SK-MEL-5 (cell line): ENCODE measurements around the gene KCNJ6. TPM values are rescaled to one million over a fixed set of nuclear protein-coding genes. Genes with fewer than 3 reads are reported as not detected.

Experiments
- DNase-seq: peaks from one replicate; pipeline ENCODE4 v3.0.0-alpha.2; 2016; ENCODE audit warnings: low read depth, low spot score
- in situ Hi-C: cut with HindIII; loops from 2 replicates; pipeline ENCODE4 v1.10.0; 2016; ENCODE audit warnings: low sequenced_read_pairs, high pct_unique_total_duplicates, low pct_unique_long_range_greater_than_20kb
- total RNA-seq: library from RNA; depleted of rRNA; stranded (reverse); fragments of >200 nt; shearing (Covaris generic); gene quantifications from 2 replicates; pipeline ENCODE4 v1.2.3, GENCODE V29; 2014

Gene KCNJ6
- total RNA-seq, 1 experiment from 2014 or later = not detected

DNA sequence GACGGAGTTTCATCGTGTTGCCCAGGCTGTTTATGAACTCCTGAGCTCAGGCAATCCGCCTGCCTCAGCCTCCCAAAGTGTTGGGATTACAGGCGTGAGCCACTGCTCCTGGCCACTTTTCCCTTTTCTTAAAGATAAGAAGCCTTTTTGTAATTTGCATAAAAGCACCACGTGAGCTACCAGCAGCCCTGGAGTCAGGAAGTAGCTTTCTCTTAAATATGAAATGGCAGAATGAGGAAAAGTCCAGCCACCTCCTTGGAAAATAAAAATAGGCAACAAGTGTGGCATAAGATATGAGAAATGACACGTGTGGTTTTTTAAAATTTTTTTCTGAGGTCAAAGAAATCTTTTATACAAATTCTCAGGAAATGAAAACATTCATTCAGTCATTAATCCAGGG lies 289.9 kb downstream of the KCNJ6 start:
- no peak for DNase-seq
- in situ Hi-C loops = no loop called here

- in situ Hi-C loops = no loop called here
Measured at GRCh38 chr21:37623689-37624088, 292.6 kb downstream of the KCNJ6 start.

GRCh38 chr21:37623183-37623582 lies 293.1 kb downstream of the KCNJ6 start:
- in situ Hi-C loops = no loop called here
- no peak for DNase-seq

More at GRCh38 chr21:37623689-37624088, 292.6 kb downstream of the KCNJ6 start:
- no peak for DNase-seq

GRCh38 chr21:37622755-37623154 lies 293.5 kb downstream of the KCNJ6 start:
- in situ Hi-C loops = no loop called here
- DNase-seq = no peak

GRCh38 chr21:37620401-37620800 lies 295.9 kb downstream of the KCNJ6 start:
- DNase-seq = no peak
- in situ Hi-C loops = no loop called here

DNA sequence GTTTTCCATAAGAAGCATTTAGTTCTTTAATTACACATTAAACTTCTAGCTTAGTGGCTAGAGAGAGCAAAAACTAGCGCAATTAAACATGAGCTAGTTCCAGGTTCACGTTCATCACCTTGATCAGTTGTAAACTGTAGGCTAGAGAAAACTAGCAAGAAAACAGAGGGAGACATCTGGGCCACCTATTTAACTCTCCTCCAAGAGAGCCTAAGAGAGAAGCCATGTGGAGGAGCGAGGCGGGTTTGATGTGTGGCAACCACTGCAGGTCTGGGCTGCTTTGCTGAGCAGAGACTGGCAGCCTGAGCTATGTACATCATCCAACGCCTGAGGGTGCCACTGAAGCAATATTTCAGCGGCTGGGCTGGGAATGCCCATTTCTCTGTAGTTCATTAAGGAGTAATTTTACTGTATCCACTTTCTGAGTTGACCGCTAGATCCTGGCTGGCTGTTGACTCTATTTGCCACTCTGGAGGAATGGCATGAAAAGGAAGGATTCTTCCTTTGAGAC lies 296.7 kb downstream of the KCNJ6 start:
- in situ Hi-C loops = no loop called here
- DNase-seq = peak; percentile 45

GRCh38 chr21:37618081-37618480 lies 298.2 kb downstream of the KCNJ6 start:
- in situ Hi-C loops = no loop called here
- DNase-seq = no peak

- in situ Hi-C loops = no loop called here
- no peak for DNase-seq
Measured at GRCh38 chr21:37615962-37616361, 300.3 kb downstream of the KCNJ6 start.

GRCh38 chr21:37614351-37614875 lies 301.8 kb downstream of the KCNJ6 start:
- in situ Hi-C loops = no loop called here
- no peak for DNase-seq

DNA sequence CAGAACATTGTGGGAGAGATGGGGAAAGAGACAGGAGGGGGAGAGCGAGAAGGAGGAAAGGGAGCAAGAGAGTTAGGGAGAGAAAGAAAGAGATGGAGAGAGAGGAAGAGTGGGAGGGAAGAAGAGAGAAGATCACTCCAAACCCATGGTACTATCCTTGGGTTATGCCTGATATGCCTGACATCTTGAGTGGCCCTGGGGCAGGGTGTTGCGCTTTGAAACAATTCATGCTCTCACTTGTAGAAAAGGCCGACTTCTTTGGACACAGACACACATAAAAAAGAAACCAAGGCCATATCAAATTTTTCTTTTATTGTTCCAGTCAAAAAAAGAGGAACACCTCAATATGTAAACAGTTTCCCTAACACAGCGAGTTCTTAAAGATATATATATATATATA lies 309.2 kb downstream of the KCNJ6 start:
- in situ Hi-C loops = no loop called here
- no peak for DNase-seq

DNA sequence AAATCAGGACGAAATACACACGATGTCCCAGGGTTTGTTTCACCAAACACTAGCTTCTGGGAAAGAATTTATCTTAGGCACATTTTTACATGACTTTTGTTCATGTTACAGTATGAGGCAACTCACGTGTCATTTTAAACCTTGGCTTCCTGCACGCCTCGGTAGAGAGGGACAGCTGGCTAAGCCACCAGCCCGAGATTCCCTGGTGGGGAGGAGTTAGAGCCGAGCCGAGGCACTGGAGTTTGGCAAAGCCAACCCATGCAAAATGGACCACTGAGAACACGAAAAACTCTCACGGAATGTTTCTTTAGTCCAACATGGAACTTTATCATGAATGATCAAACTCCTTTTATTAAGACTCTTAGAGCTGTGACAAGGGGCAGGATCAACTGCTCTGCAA lies 309.7 kb downstream of the KCNJ6 start:
- in situ Hi-C loops = no loop called here
- DNase-seq = no peak

- DNase-seq = no peak
- in situ Hi-C loops = no loop called here
Measured at GRCh38 chr21:37605006-37605405, 311.3 kb downstream of the KCNJ6 start.

DNA sequence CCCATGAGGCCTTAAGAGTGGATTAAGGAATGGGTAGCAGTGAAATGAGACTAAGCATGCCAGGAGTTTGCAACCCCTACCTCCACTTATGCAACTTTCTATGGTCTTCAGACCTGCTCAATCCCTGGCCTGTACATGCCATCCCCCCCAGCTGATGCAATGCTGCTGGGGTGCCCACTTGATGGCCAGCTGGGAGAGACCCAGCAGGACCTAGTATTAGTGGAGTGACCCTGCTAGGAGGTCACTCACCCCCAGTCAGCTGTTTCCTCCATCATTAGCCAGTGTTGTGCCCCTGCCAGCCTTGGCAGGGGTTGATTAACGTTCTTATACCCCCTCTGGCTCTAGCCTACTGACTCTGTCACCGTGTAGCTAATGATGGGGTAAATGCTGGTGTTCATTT lies 313.1 kb downstream of the KCNJ6 start:
- in situ Hi-C loops = no loop called here
- DNase-seq = no peak

DNA sequence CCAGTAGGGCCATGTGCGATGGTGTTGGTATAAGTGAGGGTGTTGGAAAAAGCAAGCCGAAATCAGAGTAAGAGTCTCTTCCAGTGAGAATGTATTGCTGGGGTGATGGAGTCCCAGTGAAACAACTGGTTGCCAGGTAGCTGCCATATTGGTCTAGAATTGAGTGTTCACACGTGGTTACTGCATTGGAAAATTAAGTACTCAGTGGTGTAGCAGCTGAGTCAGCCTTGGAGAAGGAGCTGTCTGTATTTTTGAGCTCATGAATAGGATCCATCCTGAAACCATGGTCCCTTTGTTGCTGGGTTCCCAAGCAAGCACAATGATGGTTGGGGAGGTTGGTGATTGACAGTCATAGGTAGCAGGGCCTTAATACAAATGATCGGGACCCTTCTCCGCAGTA lies 314.3 kb downstream of the KCNJ6 start:
- in situ Hi-C loops = no loop called here
- DNase-seq = peak; percentile 22

- DNase-seq = no peak
- in situ Hi-C loops = no loop called here
Measured at GRCh38 chr21:37601027-37601426, 315.2 kb downstream of the KCNJ6 start.

DNA sequence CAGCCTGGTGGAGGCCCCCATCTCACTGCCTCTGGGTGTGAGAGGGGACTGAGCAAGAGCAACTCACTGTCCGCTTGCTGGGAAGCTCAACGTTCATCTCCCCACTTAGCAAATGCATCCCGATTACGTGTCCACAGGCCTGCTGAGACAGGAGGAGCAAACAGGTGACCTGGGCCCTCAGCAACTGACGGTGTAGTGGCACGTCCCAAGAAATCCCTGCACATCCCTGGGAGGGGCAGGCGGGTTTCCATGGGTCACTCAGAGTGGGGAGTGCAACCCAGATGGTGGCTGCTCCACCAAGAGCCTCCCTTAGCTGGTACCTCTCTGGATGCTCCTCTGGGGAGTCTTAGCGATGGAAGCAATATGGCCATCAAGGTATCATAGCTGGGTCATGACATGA lies 320.3 kb downstream of the KCNJ6 start:
- in situ Hi-C loops = no loop called here
- DNase-seq = no peak

DNA sequence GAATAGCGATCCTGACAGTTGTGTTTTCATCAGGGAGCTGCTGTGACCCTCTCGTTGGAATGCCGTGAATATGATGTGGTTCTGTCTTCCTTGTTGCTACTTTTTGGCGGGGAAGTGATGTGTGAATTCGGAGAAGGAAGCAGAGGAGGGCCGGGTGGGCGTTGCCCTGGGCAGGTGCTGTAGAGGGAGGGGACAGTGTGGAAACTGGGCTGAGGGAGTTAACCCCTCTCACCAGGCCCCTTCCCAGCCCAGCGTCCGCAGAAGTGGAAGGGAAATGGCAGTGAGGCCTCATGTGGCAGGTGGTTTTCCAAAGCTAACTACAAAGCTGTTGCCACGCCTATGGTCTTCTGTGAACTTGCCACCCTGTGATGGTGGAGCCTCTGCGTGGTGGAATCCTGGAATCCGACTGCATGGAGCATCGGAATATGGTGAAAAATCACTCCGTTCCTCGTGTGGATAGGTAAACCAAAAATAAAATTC lies 321.7 kb downstream of the KCNJ6 start:
- in situ Hi-C loops = no loop called here
- no peak for DNase-seq

DNA sequence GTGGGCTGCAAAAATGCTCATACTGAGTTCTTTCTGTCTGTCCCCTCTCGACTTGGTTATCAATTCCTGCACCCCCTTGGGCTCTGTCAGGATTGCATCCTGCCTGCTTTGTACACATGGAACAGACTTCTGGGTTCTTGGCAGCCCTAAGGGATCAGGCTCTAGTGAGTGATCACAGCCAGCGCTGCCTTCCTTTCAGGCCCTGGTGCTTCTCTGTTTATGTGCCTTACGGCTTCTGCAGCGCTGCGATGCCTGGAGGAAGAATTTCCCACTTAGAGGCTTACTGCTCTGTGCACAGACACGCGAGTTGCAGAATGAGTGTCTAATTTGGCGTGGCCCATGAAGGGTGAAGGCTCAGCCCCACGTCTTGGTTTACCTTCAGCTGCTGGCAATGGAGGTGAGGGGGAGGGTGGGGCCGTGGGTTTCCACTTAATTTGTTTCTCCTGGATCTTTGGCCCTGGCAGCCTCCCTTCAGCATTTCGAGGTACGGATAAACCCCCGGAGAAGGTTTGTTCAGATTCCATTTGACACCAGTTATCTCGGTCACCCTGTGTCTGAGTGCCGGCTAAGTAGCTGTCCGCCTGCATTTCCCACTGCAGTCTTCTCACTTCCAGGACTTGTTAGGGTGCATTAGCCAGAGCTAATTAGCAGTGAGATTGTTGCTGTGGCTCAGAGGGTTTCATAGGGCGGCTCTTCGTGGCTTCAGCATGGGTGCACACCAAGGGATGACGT lies 322.4 kb downstream of the KCNJ6 start:
- in situ Hi-C loops = no loop called here
- no peak for DNase-seq

DNA sequence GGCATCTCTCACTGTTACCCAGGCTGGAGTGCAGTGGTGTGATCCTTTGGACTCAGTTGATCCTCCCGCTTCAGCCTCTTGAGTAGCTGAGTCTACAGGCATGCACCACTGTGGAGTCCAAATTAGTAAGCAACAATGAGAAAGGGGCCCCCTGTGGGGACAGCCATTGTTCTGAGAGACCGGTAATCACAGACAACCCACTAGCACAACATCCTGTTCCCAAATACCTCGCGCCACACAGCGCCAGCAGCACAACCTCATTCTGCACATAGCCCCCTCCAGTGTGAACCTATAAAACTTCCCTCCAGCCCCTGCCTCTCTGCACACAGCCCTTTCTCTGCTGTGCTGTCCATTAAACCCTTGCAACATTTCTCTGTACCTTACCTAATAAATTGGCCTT lies 323.2 kb downstream of the KCNJ6 start:
- DNase-seq = no peak
- in situ Hi-C loops = no loop called here
